Peyer's patch (tissue), 4 donors: ENCODE data around the gene LCE5A. TPM values are rescaled to one million over a fixed set of nuclear protein-coding genes. Genes with fewer than 3 reads are reported as not detected.
"Not testable (repeated sequence)": the region's sequence is repeated elsewhere in the genome, so short reads cannot be mapped to it uniquely, and the experiment has no call there.

Experiments
- DNase-seq, 3 donors: peaks; one replicate each; pipeline ENCODE4 v3.0.0-alpha.2; 2017 to 2019
- H3K27ac ChIP-seq, 4 donors: fragments of 200-600 bp; sonication (generic); one replicate each; pipeline ENCODE4 v1.5.1; 2016 to 2019
- H3K27me3 ChIP-seq, 2 donors: fragments of 200-600 bp; sonication (generic); one replicate each; pipeline ENCODE4 v1.5.1; 2019
- H3K36me3 ChIP-seq, 3 donors: fragments of 200-600 bp; sonication (generic); one replicate each; pipeline ENCODE4 v1.5.1; 2016 to 2019
- H3K4me1 ChIP-seq, 4 donors: fragments of 200-600 bp; sonication (generic); one replicate each; pipeline ENCODE4 v1.5.1; 2016 to 2019
- H3K4me3 ChIP-seq, 4 donors: fragments of 200-600 bp; sonication (generic); 1 replicate in 3 of 4; 2 replicates in 1 of 4; pipeline ENCODE4 v1.5.1; 2016 to 2019; ENCODE audit warnings: mild to moderate bottlenecking in 1 of 4
- H3K9me3 ChIP-seq, 4 donors: fragments of 200-600 bp; sonication (generic); one replicate each; pipeline ENCODE4 v1.5.1; 2016 to 2019; ENCODE audit warnings: mild to moderate bottlenecking in 1 of 4
- CTCF ChIP-seq, 6 experiments: fragments of 450-650 bp in 4 of 6; fragments of 200-600 bp in 2 of 6; sonication (generic) in 1 of 6; IDR thresholded peaks; one replicate each; pipeline ENCODE4 v1.5.1; 2017 to 2019; ENCODE audit warnings: antibody characterized with exemption in 6 of 6, mild to moderate bottlenecking in 3 of 6, moderate library complexity in 1 of 6
- POLR2A ChIP-seq, 2 donors: fragments of 450-650 bp; IDR thresholded peaks; one replicate each; pipeline ENCODE4 v1.5.1; 2017; ENCODE audit warnings: antibody characterized with exemption in 2 of 2, mild to moderate bottlenecking in 2 of 2, moderate library complexity in 2 of 2
- total RNA-seq, 4 donors: library from RNA; depleted of rRNA; stranded (reverse); fragments of >200 nt; gene quantifications; one replicate each; pipeline ENCODE4 v1.1.0, GENCODE V29; 2016

LCE5A gene
- total RNA-seq, 4 donors from 2014 or later = not detected

- Histone ChIP-seq H3K9me3 (no peaks in the 10 kb centered on the region), H3K27me3 (no peaks in the 10 kb centered on the region), H3K4me3 (no peak overlapping the region), H3K36me3 (no peaks in the 10 kb centered on the region), H3K4me1 (no peaks in the 10 kb centered on the region), H3K27ac (no peak overlapping the region)
- peak in 4 of 6 experiments; percentile 44 to 80 (median 75) for TF ChIP-seq CTCF (IDR thresholded peaks at IDR 0.05)
- TF ChIP-seq POLR2A (IDR thresholded peaks at IDR 0.05) = no peak
- DNase-seq = peak in 2 of 3 donors; percentile 57 to 71
Observed at GRCh38 chr1:152533327-152533938, 22.8 kb downstream of the LCE5A start.

GRCh38 chr1:152535774-152536173, 25.2 kb downstream of the LCE5A start:
- Histone ChIP-seq H3K4me3 (no peak overlapping the region), H3K27ac (no peak overlapping the region), H3K27me3 (no peaks in the 10 kb centered on the region), H3K9me3 (no peaks in the 10 kb centered on the region), H3K36me3 (no peaks in the 10 kb centered on the region), H3K4me1 (no peaks in the 10 kb centered on the region)
- DNase-seq = no peak
- TF ChIP-seq POLR2A (IDR thresholded peaks at IDR 0.05) (no peak), CTCF (IDR thresholded peaks at IDR 0.05) (no peak)

- no peak overlapping the region for H3K4me3 ChIP-seq
- DNase-seq = no peak
- no peaks in the 10 kb centered on the region for H3K27me3 ChIP-seq
- no peak overlapping the region for H3K27ac ChIP-seq
- TF ChIP-seq CTCF (IDR thresholded peaks at IDR 0.05) = no peak
- no peak for TF ChIP-seq POLR2A (IDR thresholded peaks at IDR 0.05)
- no peaks in the 10 kb centered on the region for H3K36me3 ChIP-seq
- no peaks in the 10 kb centered on the region for H3K4me1 ChIP-seq
- no peaks in the 10 kb centered on the region for H3K9me3 ChIP-seq
Observed at GRCh38 chr1:152537496-152537895, 26.9 kb downstream of the LCE5A start.

GRCh38 chr1:152539901-152540300, 29.3 kb downstream of the LCE5A start:
- H3K36me3 ChIP-seq = no peaks in the 10 kb centered on the region
- H3K4me1 ChIP-seq = no peaks in the 10 kb centered on the region
- H3K4me3 ChIP-seq = no peak overlapping the region
- no peaks in the 10 kb centered on the region for H3K9me3 ChIP-seq
- H3K27ac ChIP-seq = no peak overlapping the region
- H3K27me3 ChIP-seq = no peaks in the 10 kb centered on the region
- DNase-seq = no peak
- TF ChIP-seq POLR2A (IDR thresholded peaks at IDR 0.05) = no peak
- TF ChIP-seq CTCF (IDR thresholded peaks at IDR 0.05) = no peak

GRCh38 chr1:152543820-152544219, 33.2 kb downstream of the LCE5A start:
- Histone ChIP-seq H3K27me3 (no peaks in the 10 kb centered on the region), H3K36me3 (no peaks in the 10 kb centered on the region), H3K9me3 (no peaks in the 10 kb centered on the region), H3K27ac (no peak overlapping the region), H3K4me1 (no peaks in the 10 kb centered on the region), H3K4me3 (no peak overlapping the region)
- no peak for TF ChIP-seq POLR2A (IDR thresholded peaks at IDR 0.05)
- TF ChIP-seq CTCF (IDR thresholded peaks at IDR 0.05) = no peak
- DNase-seq = no peak

GRCh38 chr1:152546704-152547103, 36.1 kb downstream of the LCE5A start:
- no peaks in the 10 kb centered on the region for H3K9me3 ChIP-seq
- DNase-seq = no peak
- TF ChIP-seq CTCF (IDR thresholded peaks at IDR 0.05) = no peak
- TF ChIP-seq POLR2A (IDR thresholded peaks at IDR 0.05) = no peak
- H3K36me3 ChIP-seq = no peaks in the 10 kb centered on the region
- no peak overlapping the region for H3K4me3 ChIP-seq
- no peaks in the 10 kb centered on the region for H3K4me1 ChIP-seq
- no peak overlapping the region for H3K27ac ChIP-seq
- no peaks in the 10 kb centered on the region for H3K27me3 ChIP-seq

GRCh38 chr1:152548358-152548757, 37.8 kb downstream of the LCE5A start:
- not testable (repeated sequence) for H3K4me3 ChIP-seq, H3K4me1 ChIP-seq, H3K27ac ChIP-seq, H3K9me3 ChIP-seq, H3K36me3 ChIP-seq, H3K27me3 ChIP-seq, DNase-seq
